ENCODE measurements around the gene TBL1XR1. TPM values are rescaled to one million over a fixed set of nuclear protein-coding genes. Genes with fewer than 3 reads are reported as not detected.

The TBL1XR1 gene
- total and polyA plus RNA-seq, 2 donors (not counting 3 experiments of a cell fraction or from before 2014, with no cell fraction given): 26.9 to 146 TPM

DNA sequence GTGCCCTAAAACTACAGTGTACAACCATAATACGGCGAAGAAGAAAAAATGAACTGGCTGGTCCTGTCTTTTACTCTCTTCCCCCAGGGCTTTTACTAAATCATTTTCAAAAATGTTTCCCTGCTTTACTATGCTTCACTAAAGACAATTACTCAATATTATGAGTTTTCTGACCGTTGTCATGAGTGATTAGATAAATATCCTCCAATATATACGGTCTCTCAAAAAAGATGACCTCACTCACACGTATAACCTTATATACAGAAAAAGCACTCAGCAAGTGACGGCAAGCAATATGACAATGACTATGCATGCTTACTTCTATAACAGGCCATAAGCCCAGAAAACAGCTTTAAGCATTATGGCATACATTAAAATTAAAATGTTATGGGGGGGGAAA lies 60.5 kb downstream of the TBL1XR1 start:
- intact Hi-C loops (cut with micrococcal nuclease): no loop called here
- FAIRE-seq: no peak
- CTCF ChIA-PET: no interaction called here

DNA sequence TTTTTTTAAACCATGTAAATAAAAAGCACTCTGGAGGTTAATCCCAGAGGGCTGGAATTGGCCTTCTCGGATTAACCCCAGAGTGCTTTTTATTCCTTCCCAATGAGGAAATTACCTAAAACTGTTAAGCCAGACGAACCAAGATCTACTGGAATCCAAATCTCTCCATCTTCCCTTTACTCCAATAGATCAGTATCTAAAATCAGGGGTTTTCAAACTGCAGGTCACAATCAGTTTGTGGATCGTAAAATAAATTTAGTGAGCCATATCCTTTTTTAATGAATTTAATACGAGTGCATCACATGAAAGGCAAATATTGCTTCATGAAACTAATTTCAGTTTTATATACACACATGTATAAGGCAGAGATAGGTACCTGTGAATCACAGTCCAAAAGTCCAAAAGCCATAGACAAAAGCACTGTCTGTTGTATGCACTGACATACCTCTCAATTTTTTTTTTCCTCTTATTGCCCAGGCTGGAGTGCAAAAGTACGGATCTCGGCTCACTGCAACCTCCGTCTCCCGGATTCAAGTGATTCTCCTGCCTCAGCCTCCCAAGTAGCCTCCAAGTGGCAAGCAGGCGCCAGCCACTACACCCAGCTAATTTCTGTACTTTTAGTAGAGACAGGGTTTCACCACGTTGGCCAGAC lies 61.3 kb downstream of the TBL1XR1 start:
- intact Hi-C loops (cut with micrococcal nuclease): no loop called here
- H3K4me3 ChIP-seq (replicated peaks in 1 of 3; ENCODE audit: insufficient read depth in 1 of 3, low read depth in 1 of 3, low read length in 3 of 3): no peak overlapping the region
- no peak overlapping the region for H3K9ac ChIP-seq (replicated peaks; ENCODE audit: extremely low read depth, insufficient read depth, low read length)
- peaks cover 8% of the 10 kb centered on the region for H3K4me1 ChIP-seq (ENCODE audit: control insufficient read depth, extremely low read depth, insufficient read depth, low read length)
- H3K27me3 ChIP-seq (ENCODE audit: control insufficient read depth in 2 of 2, insufficient read depth in 2 of 2, low read length in 2 of 2): no peaks in the 10 kb centered on the region
- no peaks in the 10 kb centered on the region for H3K9me3 ChIP-seq (replicated peaks; ENCODE audit: control insufficient read depth, insufficient read depth, low read length)
- CTCF ChIA-PET: no interaction called here
- FAIRE-seq (no peak), DNase-seq (ENCODE audit: low read depth, low spot score) (no peak)
- H3K9me1 ChIP-seq (replicated peaks; ENCODE audit: control insufficient read depth, extremely low read depth, insufficient read depth, low read length): no peaks in the 10 kb centered on the region
- BruUV-seq (replicated peaks): no TSS peak
- no peak overlapping the region for H3K4me2 ChIP-seq (ENCODE audit: insufficient read depth, low read length)
- POLR2A ChIA-PET: no interaction called here
- peaks cover 97% of the 10 kb centered on the region for H3K79me2 ChIP-seq (ENCODE audit: control insufficient read depth, insufficient read depth, low read length)
- dilution Hi-C loops (cut with MboI; ENCODE audit: extremely low pct_ligation_motif_present, low sequenced_read_pairs): no loop called here
- TF ChIP-seq JUN (IDR thresholded peaks at IDR 0.05; ENCODE audit: borderline replicate concordance, insufficient read depth, insufficient read length, low read depth) (no peak), EZH2 (IDR thresholded peaks at IDR 0.05; ENCODE audit: borderline replicate concordance, low read depth, low read length, severe bottlenecking) (no peak), FOS (IDR thresholded peaks at IDR 0.05; ENCODE audit: borderline replicate concordance, insufficient read depth, low read length) (no peak), MYC (IDR thresholded peaks at IDR 0.05; ENCODE audit: low read depth, low read length) (no peak), POLR2AphosphoS5 (IDR thresholded peaks at IDR 0.05; ENCODE audit: insufficient read depth, low read depth, low read length) (no peak), GATA2 (IDR thresholded peaks at IDR 0.05; ENCODE audit: insufficient read depth, insufficient read length, low read depth, low read length) (no peak), POLR2A (IDR thresholded peaks at IDR 0.05; ENCODE audit: low read depth, low read length) (no peak)
- TF ChIP-seq, protein P1, sequence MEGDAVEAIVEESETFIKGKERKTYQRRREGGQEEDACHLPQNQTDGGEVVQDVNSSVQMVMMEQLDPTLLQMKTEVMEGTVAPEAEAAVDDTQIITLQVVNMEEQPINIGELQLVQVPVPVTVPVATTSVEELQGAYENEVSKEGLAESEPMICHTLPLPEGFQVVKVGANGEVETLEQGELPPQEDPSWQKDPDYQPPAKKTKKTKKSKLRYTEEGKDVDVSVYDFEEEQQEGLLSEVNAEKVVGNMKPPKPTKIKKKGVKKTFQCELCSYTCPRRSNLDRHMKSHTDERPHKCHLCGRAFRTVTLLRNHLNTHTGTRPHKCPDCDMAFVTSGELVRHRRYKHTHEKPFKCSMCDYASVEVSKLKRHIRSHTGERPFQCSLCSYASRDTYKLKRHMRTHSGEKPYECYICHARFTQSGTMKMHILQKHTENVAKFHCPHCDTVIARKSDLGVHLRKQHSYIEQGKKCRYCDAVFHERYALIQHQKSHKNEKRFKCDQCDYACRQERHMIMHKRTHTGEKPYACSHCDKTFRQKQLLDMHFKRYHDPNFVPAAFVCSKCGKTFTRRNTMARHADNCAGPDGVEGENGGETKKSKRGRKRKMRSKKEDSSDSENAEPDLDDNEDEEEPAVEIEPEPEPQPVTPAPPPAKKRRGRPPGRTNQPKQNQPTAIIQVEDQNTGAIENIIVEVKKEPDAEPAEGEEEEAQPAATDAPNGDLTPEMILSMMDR (IDR thresholded peaks at IDR 0.05; ENCODE audit: extremely low read depth in 1 of 2, insufficient read depth in 1 of 2, low read depth in 1 of 2, low read length in 2 of 2): no peak
- TF ChIP-seq, protein P2, sequence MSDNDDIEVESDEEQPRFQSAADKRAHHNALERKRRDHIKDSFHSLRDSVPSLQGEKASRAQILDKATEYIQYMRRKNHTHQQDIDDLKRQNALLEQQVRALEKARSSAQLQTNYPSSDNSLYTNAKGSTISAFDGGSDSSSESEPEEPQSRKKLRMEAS (IDR thresholded peaks at IDR 0.05; ENCODE audit: insufficient read depth, insufficient read length): no peak
- H4K20me1 ChIP-seq (replicated peaks; ENCODE audit: control insufficient read depth, extremely low read depth, insufficient read depth, low read length): peaks cover 4% of the 10 kb centered on the region
- no peaks in the 10 kb centered on the region for H3K36me3 ChIP-seq (ENCODE audit: control insufficient read depth in 2 of 2, extremely low read depth in 1 of 2, insufficient read depth in 2 of 2, low read length in 2 of 2)
- no peak overlapping the region for H3K27ac ChIP-seq (ENCODE audit: insufficient read depth, low read depth, low read length)
- H2AFZ ChIP-seq (ENCODE audit: low read depth, low read length): no peak overlapping the region

More for the DNA sequence above, 60.5 kb downstream of the TBL1XR1 start:
- Histone ChIP-seq H3K36me3 (ENCODE audit: control insufficient read depth in 2 of 2, extremely low read depth in 1 of 2, insufficient read depth in 2 of 2, low read length in 2 of 2) (no peaks in the 10 kb centered on the region), H4K20me1 (replicated peaks; ENCODE audit: control insufficient read depth, extremely low read depth, insufficient read depth, low read length) (peaks cover 6% of the 10 kb centered on the region), H3K9me3 (replicated peaks; ENCODE audit: control insufficient read depth, insufficient read depth, low read length) (no peaks in the 10 kb centered on the region), H2AFZ (ENCODE audit: low read depth, low read length) (no peak overlapping the region), H3K4me3 (replicated peaks in 1 of 3; ENCODE audit: insufficient read depth in 1 of 3, low read depth in 1 of 3, low read length in 3 of 3) (no peak overlapping the region), H3K4me1 (ENCODE audit: control insufficient read depth, extremely low read depth, insufficient read depth, low read length) (peaks cover 8% of the 10 kb centered on the region), H3K9ac (replicated peaks; ENCODE audit: extremely low read depth, insufficient read depth, low read length) (no peak overlapping the region), H3K79me2 (ENCODE audit: control insufficient read depth, insufficient read depth, low read length) (peaks cover 97% of the 10 kb centered on the region), H3K27ac (ENCODE audit: insufficient read depth, low read depth, low read length) (no peak overlapping the region), H3K4me2 (ENCODE audit: insufficient read depth, low read length) (no peak overlapping the region), H3K27me3 (ENCODE audit: control insufficient read depth in 2 of 2, insufficient read depth in 2 of 2, low read length in 2 of 2) (no peaks in the 10 kb centered on the region), H3K9me1 (replicated peaks; ENCODE audit: control insufficient read depth, extremely low read depth, insufficient read depth, low read length) (no peaks in the 10 kb centered on the region)
- DNase-seq (ENCODE audit: low read depth, low spot score): no peak
- POLR2A ChIA-PET: no interaction called here
- no TSS peak for BruUV-seq (replicated peaks)
- dilution Hi-C loops (cut with MboI; ENCODE audit: extremely low pct_ligation_motif_present, low sequenced_read_pairs): no loop called here
- no peak for TF ChIP-seq MYC (IDR thresholded peaks at IDR 0.05; ENCODE audit: low read depth, low read length)
- TF ChIP-seq FOS (IDR thresholded peaks at IDR 0.05; ENCODE audit: borderline replicate concordance, insufficient read depth, low read length): no peak

Data from endothelial cell of umbilical vein (primary cell).